GM13976 (cell line): ENCODE results near the gene CYGB.

ENCODE experiments used
- DNase-seq: peaks from one replicate; pipeline ENCODE4 v3.0.0; 2012; ENCODE audit warnings: low spot score
- CTCF ChIP-seq: IDR thresholded peaks from 2 replicates; pipeline ENCODE4 v1.5.1; 2012; ENCODE audit warnings: borderline replicate concordance, mild to moderate bottlenecking; ENCODE audit not compliant: insufficient read depth; ENCODE audit errors: extremely low read depth, missing control alignments, control extremely low read depth
- in situ Hi-C: fragments of 300-500 bp; cut with MboI; formaldehyde crosslinking; loops from one replicate; pipeline ENCODE4 v1.12.0; 2022; ENCODE audit warnings: low sequenced_read_pairs, mixed read lengths, inconsistent platforms; ENCODE audit not compliant: unreplicated experiment

The CYGB gene

DNA sequence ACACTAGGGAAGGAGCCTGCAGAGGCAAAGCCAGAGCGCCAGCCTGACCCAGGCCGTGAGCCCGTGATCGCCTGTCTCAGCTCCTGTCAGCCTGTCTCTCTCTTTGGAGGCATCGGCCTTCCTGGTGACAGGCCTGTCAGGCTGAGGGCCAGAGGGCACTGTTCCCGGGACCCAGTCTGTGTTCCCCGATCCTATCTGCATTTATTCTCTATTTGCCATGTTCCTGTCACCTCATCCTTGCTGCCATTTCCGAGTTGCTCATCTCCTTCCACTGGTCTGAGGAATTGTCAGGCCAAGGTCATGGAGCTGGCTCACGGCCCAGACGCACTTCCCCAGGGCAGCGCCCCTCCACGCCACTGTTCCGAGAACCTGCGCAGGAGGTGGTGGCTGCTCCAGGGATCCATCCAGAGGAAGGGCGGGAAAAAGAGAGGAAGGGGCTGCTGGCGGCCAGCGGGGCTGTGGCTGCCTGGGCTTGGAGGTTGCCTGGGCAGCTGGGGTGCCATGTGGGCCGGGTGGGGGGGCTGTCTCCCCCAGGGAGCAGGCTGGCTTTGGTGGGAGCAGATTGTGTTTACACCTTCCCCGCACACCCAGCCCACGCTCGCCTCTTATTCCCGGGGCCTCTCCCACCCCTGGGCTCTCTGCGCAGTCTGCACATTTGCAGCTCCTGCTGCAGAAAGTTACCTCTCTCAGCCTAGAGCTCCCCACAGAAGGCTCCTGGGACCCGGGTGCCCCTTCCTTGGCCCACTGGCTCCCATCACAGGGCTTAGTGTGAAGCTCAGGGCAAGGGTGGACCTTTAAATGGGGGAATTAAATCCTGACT is 7.2 kb upstream of the CYGB start:
- in situ Hi-C loops: no loop called here

GRCh38 chr17:76543826-76544545 is 6.5 kb upstream of the CYGB start:
- no peak for TF ChIP-seq CTCF
- in situ Hi-C loops: no loop called here
- DNase-seq: no peak

More for the DNA sequence above, 7.2 kb upstream of the CYGB start:
- no peak for TF ChIP-seq CTCF
- DNase-seq: no peak

DNA sequence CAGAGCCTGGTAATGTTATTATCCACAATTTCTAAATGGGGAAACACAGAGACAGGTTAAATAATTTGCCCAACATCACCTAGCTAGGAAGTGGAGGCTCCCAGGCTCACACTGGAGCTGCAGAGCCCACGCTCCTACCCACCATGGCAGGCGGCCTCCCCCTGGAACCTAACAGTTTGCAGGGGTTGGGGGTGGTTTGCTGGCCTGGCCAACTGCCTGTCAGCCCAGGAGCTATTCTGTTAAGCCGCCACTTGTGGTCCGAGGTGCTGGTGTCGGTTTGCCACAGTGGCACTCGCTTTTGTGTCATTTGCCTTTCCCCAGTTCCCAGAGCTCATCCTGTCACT is 5.9 kb upstream of the CYGB start:
- DNase-seq: no peak
- TF ChIP-seq CTCF: no peak
- in situ Hi-C loops: no loop called here

- in situ Hi-C loops: no loop called here
- no peak for TF ChIP-seq CTCF
- no peak for DNase-seq
Measured at GRCh38 chr17:76542984-76543383, 5.5 kb upstream of the CYGB start.

DNA sequence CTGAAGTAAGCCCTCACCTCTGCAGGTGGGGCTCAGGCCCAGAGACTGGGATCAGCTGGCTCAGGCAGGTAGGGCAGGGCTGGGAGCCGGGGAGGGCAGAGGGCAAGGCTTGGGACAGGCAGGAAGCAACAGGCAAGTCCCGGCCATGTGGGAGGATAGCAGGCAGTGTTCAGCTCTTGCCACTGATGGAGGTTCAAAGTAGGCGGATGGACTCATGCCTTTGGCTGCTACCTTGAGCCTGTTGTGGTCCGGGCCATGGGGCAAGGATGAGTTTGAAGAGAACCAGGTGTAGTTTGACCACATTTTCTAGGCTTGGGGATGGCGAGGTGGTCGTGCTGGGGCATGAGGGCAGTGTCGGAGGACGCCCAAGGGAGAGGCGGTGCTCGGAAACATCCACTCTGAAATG is 5.1 kb upstream of the CYGB start:
- TF ChIP-seq CTCF: no peak
- in situ Hi-C loops: no loop called here
- no peak for DNase-seq

GRCh38 chr17:76541739-76542454 is 4.4 kb upstream of the CYGB start:
- in situ Hi-C loops: no loop called here
- TF ChIP-seq CTCF: no peak
- DNase-seq: no peak
